Right atrium auricular region (tissue), 2 donors: ENCODE results near the gene NTNG2. TPM values are rescaled to one million over a fixed set of nuclear protein-coding genes. Genes with fewer than 3 reads are reported as not detected.
A peak's percentile ranks its signal among the peaks of the same experiment; 100 is the strongest.

ENCODE experiments used
- DNase-seq: peaks from one replicate; pipeline ENCODE4 v3.0.0-alpha.2; 2019; ENCODE audit warnings: low spot score
- H3K27ac ChIP-seq, 2 donors: fragments of 200-600 bp; sonication (generic); 1 replicate in 1 of 2; 2 replicates in 1 of 2; pipeline ENCODE4 v1.5.1; 2016 to 2019
- H3K27me3 ChIP-seq, 2 donors: fragments of 200-600 bp; sonication (generic); one replicate each; pipeline versions ENCODE4 v1.5.1 to v1.6.0; 2017 to 2019
- H3K36me3 ChIP-seq: fragments of 200-600 bp; sonication (generic); one replicate; pipeline ENCODE4 v1.5.1; 2016
- H3K4me1 ChIP-seq, 2 donors: fragments of 200-600 bp; sonication (generic); one replicate each; pipeline versions ENCODE4 v1.5.1 to v1.6.0; 2017 to 2019
- H3K4me3 ChIP-seq, 2 donors: fragments of 200-600 bp; sonication (generic); 1 replicate in 1 of 2; 2 replicates in 1 of 2; pipeline ENCODE4 v1.5.1; 2017 to 2019; ENCODE audit warnings: mild to moderate bottlenecking in 1 of 2, moderate library complexity in 1 of 2
- H3K9me3 ChIP-seq, 2 donors: fragments of 200-600 bp; sonication (generic); one replicate each; pipeline ENCODE4 v1.5.1; 2019
- CTCF ChIP-seq, 2 donors: fragments of 200-600 bp; sonication (generic); IDR thresholded peaks; one replicate each; pipeline ENCODE4 v1.5.1; 2019; ENCODE audit warnings: antibody characterized with exemption in 2 of 2
- total RNA-seq, 2 donors: library from RNA; depleted of rRNA; stranded (reverse); fragments of >200 nt; gene quantifications; one replicate each; pipeline ENCODE4 v1.1.0, GENCODE V29; 2016

Gene NTNG2
- total RNA-seq, 2 donors from 2014 or later: 5.2 to 16.9 TPM

GRCh38 chr9:132235894-132236661 is 74.2 kb downstream of the NTNG2 start:
- peak; percentile 93 to 97 for TF ChIP-seq CTCF (IDR thresholded peaks at IDR 0.05)
- H3K27ac ChIP-seq: no peak overlapping the region
- peak; percentile 78 for DNase-seq
- H3K9me3 ChIP-seq: no peaks in the 10 kb centered on the region
- no peak overlapping the region for H3K4me3 ChIP-seq
- no peaks in the 10 kb centered on the region for H3K36me3 ChIP-seq
- no peaks in the 10 kb centered on the region for H3K27me3 ChIP-seq
- H3K4me1 ChIP-seq: peaks cover 0 to 6% of the 10 kb centered on the region in 2 donors

- TF ChIP-seq CTCF (IDR thresholded peaks at IDR 0.05): peak in 1 of 2 donors; percentile 36
- no peak for DNase-seq
- Histone ChIP-seq H3K4me3 (no peak overlapping the region), H3K27ac (peak overlapping the region; percentile 11 to 53), H3K27me3 (no peaks in the 10 kb centered on the region), H3K9me3 (no peaks in the 10 kb centered on the region), H3K36me3 (no peaks in the 10 kb centered on the region), H3K4me1 (peaks cover 0 to 11% of the 10 kb centered on the region in 2 donors)
These were observed 74.9 kb downstream of the NTNG2 start for GRCh38 chr9:132236662-132237311.

GRCh38 chr9:132237481-132237880 is 75.6 kb downstream of the NTNG2 start:
- no peak for DNase-seq
- no peak for TF ChIP-seq CTCF (IDR thresholded peaks at IDR 0.05)
- peaks cover 0 to 12% of the 10 kb centered on the region in 2 donors for H3K4me1 ChIP-seq
- H3K4me3 ChIP-seq: no peak overlapping the region
- H3K27ac ChIP-seq: peak overlapping the region; percentile 11 to 53
- H3K9me3 ChIP-seq: no peaks in the 10 kb centered on the region
- no peaks in the 10 kb centered on the region for H3K27me3 ChIP-seq
- no peaks in the 10 kb centered on the region for H3K36me3 ChIP-seq

- Histone ChIP-seq H3K27ac (peak overlapping the region in 1 of 2 donors; percentile 53), H3K36me3 (no peaks in the 10 kb centered on the region), H3K4me1 (peaks cover 0 to 18% of the 10 kb centered on the region in 2 donors), H3K4me3 (no peak overlapping the region), H3K9me3 (no peaks in the 10 kb centered on the region), H3K27me3 (no peaks in the 10 kb centered on the region)
- no peak for DNase-seq
- no peak for TF ChIP-seq CTCF (IDR thresholded peaks at IDR 0.05)
These were observed 76.4 kb downstream of the NTNG2 start for GRCh38 chr9:132238026-132238972.

GRCh38 chr9:132238992-132239391 is 77.1 kb downstream of the NTNG2 start:
- Histone ChIP-seq H3K9me3 (no peaks in the 10 kb centered on the region), H3K27me3 (no peaks in the 10 kb centered on the region), H3K4me1 (peaks cover 0 to 18% of the 10 kb centered on the region in 2 donors), H3K4me3 (no peak overlapping the region), H3K36me3 (no peaks in the 10 kb centered on the region), H3K27ac (no peak overlapping the region)
- no peak for TF ChIP-seq CTCF (IDR thresholded peaks at IDR 0.05)
- no peak for DNase-seq
